HG02938 (cell line): ENCODE results near the gene PPM1A.

Experiments used
- ATAC-seq: cut with Tn5 transposase; IDR thresholded peaks from one replicate; pipeline ENCODE4 v1.9.1; 2021; ENCODE audit warnings: mild to moderate bottlenecking, moderate library complexity; ENCODE audit not compliant: unreplicated experiment

The PPM1A gene

DNA sequence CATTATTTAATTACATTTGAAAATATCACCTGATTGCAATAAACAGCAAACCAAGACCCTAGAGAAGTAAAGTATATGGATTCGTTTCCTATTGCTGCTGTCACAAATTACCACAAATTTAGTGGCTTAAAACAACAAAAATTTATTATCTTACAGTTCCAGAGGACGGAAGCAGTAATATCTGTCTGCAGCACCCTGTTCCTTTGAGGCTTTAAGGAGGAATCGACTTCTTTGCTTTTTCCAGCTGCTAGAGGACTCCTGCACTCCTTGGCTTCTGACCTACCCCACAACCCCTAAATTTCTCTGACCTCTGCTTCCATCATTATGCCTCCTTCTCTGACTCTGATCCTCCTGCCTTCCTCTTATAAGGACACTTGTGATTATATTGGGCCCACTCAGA is 23.8 kb upstream of the PPM1A start:
- ATAC-seq: no peak

DNA sequence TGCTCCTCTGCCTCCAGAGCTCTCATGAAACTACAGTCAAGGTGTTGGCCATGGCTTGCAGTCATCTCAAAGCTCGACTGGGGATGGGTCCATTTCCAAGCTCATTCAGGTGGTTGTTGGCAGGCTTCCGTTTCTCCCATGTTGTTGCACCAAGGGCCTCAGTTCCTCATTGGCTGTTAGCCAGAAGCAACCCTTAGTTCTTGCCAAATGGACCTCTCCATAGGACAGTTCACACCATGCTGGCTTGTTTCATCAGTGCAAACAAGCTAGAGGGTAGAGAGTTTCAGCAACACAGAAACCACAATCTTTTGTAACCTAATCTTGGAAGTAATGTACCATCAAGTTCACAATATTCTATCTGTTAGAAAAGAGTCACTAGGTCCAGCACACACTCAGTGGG is 22.7 kb upstream of the PPM1A start:
- no peak for ATAC-seq

DNA sequence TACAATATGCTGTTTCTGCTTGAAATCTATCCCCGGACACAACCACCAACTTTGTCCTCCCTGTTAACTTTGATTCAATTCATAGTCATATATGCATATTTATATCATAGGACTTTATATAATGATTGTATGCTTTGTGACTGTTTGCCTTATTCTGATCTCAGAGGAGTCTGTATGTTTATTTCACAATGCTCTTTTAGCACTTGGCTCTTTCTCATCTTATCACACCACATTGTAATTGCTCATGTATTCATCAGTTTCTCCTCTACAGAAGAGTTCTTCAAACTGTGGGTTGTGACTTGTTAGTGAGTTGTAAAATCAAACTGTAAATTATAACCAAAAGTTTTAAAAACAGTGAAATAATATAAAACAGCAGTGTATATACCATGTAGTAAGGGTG is 21.7 kb upstream of the PPM1A start:
- no peak for ATAC-seq

DNA sequence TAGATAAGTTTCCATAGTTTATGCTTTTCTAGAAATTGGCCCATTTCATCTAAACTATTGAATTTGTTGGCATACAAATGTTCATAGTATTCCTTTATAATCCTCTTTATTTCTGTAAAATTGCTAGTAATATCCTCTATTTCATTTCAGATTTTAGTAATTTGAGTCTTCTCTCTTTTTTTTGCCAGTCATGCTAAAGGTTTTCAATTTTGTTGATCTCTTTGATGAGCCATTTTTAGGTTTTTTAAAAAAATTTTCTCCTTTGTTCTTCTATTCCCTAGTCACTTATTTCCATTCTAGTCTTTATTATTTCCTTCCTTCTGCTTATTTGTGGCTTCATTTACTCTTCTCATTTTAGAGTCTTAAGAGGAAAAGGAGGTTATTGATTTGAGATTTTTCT is 19.4 kb upstream of the PPM1A start:
- ATAC-seq: no peak

DNA sequence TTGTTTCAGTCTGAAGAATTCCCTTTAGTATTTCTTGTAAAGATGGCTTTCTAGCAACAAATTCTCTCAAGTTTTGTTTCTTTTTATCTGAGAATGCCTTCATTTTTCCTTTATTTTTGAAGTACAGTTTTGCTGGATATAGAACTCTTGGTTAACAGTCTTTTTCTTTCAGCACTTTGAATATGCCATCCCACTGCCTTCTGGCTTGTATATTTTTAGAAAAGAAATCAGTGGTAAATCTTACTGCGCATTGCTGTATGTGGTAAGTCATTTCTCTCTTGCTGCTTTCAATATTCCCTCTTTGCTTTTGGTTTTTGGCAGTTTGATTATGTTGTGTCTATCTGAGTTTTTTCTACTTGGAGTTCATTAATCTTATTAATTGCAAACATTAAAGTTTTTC is 16.8 kb upstream of the PPM1A start:
- no peak for ATAC-seq

DNA sequence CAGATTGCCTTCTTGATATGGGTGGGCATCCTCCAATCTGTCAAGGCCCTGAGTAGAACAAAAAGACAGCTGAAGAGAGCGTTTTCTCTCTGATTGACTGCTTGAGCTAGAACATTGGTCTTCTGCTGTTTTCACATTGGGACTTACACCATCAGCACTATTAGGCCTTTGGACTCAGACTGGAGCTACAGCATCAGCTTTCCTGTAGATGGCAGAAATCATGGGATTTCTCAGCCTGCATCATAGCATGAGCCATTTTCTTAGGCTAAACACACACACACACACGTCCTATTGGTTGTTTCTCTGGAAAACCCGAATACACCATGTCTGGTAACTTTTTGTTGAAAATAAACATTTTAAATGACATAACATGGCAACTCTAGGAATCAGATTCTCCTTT is 15.8 kb upstream of the PPM1A start:
- no peak for ATAC-seq

DNA sequence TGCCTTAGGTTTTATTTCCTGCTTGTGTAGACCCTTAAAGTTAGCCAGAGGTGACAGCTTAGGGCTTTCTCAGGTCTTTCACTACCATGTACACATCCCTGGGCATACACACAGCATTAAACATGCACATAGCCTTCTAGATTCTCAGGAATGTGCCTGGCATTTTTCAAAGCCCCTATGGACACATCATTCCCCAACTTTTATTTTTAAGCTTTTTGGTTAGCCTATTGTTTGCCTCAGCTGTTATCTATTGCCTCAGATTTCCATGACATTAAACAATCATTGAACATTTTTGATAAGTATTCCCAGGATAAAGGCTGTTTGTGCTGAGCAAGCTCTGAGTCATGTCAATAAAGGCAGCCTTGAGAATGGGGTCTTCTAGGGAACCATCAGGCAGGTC is 15.1 kb upstream of the PPM1A start:
- ATAC-seq: no peak

DNA sequence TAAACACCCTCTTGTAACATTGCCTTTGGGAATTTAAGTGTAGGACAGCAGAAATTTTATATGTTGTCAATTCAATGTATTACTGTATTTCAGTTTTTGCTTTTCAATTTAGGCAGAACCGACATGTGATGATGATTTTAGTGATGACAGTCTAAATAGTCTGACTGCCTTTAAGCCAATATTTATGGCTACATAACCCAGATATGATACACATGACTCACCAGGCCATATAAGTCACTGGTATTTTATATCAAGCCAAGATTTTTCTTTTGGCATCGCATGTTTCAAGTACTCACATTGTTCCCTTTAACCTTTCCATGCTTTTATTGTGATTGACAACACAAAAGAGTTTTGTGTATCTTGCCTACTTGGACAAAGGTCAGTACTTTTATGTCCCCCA is 13.6 kb upstream of the PPM1A start:
- ATAC-seq: no peak

DNA sequence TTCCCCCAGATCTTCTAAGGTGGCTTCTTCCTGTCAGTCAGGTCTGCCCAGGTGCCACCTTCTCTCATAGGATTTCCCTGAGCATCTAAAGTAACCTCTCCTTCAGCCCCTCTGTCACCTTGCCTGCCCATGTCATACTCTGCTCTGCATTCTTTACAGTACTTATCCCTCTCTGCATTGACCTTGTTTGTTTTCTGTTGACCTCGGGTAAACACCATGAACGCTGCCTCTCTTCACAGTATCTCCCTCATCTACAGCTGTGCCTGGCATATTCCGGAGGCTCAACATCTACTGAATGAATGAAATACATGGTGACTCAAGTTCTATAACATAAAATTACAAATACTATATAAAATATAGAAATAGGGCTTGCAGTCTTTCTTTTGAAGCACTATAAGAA is 10.1 kb upstream of the PPM1A start:
- ATAC-seq: no peak

DNA sequence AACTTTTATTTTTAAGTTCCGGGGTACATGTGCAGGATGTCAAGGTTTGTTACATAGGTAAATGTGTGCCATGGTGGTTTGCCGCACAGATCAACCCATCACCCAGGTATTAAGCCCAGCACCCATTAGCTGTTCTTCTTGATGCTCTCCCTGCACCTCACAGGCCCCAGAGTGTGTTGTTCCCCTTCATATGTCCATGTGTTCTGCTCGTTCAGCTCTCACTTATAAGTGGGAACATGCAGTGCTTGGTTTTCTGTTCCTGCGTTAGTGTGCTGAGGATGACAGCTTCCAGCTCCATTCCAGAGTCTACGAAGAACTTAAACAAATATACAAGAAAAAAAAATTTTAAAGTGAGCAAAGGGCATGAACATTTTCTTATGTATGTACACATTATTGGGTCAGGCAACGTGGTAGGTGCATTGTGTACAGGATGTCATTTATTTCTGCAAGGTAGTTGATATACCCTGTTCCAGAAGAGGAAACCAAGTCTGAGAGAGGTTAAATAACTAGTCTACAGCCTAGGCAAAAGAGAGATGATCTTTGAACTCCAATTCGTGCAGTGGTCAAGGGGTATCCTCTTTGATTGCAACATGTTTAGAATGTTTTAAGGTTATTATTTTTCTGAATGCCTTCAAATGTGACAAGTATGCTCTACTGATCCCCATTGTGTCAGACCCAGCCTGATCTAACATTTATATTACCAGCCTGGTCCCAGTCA is 8.7 kb upstream of the PPM1A start:
- ATAC-seq: no peak

DNA sequence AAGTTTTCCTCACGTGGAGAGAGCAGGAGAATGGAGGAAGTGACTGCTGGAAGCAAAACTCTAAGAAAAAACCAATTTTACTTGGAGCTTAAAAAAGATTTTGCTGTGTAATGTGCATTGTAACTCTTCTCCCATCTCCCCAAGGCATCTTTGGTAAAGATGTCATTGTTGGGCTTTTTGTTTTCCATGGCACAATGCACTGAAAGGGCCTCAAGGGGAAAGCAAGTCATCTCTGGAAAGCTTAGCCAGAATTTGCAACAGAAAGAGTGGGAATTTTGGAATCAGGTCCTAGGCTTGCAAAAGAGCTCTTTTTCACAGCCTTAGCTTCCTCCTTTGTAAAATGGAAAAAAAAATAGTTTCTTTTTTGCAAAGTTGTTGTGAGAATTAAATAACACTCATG is 7.9 kb upstream of the PPM1A start:
- no peak for ATAC-seq

DNA sequence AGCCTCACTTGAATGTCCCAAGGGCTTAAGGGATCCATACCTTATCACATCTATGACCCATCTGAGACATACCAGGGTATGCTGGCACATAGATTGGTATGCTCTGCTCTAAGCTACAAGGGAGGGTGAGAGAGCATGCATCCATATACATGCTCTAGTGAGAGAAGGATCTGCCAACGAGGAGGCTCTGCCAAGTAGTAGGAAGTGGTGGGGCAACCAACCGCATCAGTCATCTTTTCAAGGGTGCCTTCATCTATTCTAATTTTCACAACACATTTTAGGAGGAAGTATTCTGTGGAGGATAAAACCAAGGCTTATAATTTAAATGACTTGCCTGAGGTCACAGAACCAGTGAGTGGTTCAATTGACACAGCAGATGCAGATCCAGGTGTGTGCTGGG is 6.6 kb upstream of the PPM1A start:
- no peak for ATAC-seq

DNA sequence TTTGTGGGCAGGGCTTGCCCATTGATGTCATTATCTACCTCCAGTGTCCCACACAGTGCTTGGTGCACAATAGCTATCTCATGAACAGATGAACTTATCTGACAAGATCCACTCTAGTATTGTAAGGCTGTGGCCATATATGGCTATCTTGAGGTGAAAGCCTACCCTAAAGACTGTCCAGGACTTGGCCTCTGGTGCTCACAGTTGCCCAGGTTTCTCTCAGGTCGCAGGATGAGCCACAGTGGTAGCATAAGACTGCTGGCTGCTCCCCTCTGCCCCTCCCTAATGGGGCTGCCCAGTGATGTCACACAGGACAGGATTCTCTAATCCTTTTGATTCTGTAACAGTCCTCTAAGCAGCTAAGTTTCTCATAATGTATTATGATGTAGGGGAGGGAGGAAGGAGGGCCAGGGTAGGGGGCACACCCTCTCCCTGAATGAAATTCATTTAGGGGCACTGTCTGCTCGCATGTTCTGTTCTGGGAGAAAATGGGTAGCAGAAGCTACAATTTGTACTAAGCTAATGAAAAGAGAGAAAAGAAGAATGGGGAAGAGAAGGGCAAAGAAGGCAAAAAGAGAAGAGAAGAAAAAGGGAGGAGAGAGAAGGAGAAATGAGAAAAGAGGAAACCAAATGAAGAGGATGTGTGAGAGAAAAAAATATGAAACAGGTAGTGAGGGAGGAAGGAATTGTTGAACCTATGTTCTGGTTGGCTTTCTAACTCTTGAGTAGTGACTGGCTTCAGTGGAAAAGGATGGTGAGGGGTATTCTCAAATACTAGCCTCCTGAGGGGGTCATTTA is 3.4 kb upstream of the PPM1A start:
- no peak for ATAC-seq

DNA sequence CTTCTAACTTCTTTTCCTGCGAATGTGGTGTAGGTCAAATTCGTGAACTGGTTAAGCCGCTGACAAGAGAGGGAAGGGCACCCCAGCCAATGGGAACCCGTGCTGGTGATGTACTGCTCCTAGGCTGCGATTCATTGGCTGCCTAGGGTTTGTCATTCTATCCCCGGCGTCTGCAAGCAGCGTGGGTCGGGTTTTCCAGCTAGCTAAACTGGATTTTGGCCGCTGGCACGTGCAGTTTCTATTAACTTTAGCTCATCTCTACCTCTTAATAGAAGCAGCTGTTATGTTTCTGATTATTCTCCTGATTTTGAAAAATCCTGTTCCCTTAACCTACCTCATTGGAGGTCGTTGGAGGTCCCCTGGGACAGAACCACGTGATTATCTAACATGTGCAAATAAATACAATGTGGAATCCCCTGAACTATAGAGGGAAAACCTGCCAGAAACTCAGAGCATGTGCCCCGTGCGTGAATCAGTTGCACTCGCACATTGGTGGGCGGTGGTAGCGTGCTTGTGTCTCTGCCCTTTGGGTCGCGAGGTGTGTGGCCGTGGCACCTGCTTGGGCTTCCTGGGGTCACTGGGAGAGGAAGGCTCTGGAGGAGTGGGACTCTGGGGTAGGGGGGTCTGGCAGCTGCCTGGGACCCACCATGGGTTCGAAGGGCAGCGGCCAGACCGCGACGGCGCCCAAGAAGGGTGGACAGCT is 876 bp upstream of the PPM1A start:
- peak; percentile 60 for ATAC-seq

DNA sequence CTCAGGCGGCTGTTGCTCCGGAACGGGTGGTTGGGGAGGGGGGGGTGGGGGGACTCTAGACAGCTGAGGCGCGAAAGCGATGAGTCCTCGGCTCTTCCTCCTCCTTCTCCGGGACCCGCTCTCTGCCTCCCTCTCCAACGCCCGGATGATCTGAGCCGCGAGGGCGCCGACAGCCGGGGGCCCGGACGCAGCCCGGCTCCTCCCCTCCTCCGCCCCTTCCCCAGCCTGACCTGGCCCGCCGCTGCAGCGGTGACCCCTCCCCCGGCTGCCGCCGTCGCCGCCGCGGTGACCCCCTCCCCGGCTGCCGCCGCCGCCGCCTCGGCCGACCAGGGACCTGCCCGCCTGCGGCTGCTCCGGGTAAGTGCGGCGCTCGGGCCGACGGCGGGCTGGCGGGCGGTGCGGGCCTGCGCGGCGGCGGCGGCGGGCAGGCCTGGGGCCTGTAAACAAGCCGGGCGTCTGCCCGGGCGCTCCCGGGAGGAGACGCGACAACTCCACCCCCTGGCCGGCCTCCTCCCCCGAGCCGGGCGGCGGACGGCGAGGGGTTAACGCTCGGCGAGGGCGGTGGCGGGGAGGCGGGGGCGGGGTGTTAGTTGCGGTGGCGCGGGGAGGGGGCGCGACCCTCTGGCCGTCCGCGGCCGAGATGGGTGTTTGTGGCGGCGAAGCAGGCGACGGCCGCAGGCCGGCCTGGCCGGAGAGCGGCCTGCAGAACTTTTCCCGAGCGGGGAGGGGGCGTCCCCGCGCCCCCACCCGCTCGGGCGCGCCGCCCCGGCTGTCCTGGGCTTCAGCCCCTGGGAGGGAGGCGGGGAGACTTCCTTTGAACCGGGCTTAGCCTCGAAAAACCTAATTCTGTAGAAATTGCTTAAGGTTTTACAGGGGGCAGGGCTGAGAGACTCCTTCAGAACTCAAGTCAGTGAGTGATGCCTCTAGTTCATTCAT is 568 bp downstream of the PPM1A start:
- peak; percentile 24 for ATAC-seq

DNA sequence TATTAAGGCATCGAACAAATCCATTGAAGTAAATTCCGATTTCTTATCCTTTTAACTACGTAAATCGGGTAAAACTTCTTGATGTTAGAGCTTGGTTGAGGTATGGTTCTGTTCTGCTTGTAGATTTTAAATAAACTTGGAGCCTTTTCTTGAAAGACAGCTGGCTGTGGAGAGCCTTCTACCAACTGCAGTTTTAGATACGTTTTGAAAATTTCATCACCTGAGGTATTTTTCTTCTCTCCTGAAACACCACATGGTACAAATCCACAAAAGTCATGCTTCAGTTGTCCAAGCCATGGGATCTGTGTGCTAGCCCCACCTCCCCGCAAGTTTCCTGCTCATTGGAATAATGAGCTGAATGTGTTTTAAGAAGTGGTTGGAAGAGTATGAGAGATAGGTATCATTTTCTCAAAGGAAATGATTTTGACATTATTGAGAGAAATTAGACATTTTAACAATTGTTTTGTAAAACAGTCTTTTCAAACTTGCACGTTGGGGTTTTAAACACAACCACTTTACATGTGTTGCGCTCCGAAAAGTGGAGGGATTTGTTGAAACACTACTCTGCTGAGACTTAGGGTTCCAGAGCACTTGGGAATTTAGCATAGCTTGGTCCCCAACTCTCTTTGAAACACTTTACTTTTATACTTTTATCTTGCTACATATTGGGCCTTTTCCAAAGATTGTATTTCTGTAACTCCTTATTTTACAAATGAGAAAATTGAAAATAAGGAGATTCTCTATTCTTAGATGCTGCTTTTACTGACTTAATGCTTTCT is 1.4 kb downstream of the PPM1A start:
- no peak for ATAC-seq

DNA sequence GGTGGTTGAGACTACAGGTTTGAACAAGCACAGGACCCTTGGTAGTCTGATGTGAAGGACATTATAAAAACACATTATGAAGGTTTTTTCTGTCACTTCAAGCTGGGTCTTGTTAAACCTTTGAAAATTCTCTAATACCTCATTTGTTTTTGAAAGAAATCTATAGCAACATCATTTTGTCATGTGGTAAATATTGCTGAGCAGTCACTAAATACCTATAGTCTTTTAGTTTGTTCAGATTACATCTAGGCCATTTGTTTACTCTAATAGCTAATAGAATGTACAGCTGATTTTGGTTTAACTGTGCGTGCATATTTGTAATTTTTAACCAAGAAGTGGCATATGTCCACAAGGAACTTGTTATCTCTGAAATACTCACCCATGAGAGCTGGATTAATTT is 2.9 kb downstream of the PPM1A start:
- ATAC-seq: no peak

DNA sequence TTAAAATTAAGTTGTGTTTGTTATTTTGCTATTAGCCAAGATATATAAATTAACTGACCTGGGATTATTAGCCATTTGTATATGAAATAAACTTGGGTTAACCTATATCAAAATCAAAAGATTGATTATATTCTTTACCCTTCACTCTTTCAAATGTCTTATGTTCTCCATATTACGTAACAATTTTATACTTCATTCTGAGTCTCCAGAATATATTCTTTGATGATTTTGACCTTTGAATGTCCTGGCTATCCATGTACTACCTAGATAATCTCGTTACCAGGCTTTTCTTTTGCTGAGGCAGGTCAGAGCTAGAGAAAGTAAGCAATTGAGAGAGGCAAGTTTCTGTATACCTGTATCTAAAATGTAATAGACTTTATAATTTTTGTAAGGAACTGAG is 3.6 kb downstream of the PPM1A start:
- no peak for ATAC-seq

DNA sequence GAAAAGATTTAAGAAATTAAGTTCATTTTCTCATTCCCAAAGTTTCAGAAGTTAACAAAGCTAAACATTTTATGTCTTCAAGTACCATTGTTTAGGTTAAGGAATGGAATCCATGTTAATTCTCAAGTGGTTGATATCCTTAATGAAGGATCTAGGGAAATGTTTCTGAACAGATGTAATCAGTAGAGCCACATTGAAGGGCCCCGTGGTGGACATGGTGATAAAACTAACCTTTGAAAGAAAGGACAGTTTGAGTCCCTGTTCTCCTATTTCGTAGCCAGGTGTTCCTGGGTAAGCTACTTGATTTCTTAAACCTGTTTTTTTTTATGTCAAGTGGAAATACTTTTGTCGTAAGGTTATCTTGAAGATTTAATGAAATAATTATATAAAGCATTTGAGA is 4.6 kb downstream of the PPM1A start:
- ATAC-seq: no peak

DNA sequence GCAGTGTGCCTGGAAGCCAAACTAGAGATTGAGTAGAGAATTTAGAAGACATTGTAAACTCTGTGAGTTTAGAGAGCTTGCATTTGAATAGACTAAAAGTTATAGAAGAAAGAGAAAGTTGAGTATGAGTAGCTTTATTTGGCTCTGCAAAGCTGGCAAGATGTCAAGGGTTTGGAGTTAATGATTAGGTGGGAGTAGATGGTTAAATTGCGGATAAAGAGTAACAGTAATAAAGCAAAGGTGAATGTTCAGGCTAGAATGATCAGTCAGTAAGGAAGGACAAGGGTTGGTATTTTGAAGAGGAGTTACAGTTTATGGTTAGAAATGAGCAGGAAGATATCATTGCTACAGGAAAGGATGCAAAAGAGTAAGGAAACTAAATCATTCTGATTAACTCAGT is 5.2 kb downstream of the PPM1A start:
- ATAC-seq: no peak
